Cardiac septum (tissue), 1 donor: ENCODE measurements around the gene PDE11A. TPM values are rescaled to one million over a fixed set of nuclear protein-coding genes. Genes with fewer than 3 reads are reported as not detected.
"Not testable (repeated sequence)": the region's sequence is repeated elsewhere in the genome, so short reads cannot be mapped to it uniquely, and the experiment has no call there.

Experiments used
- DNase-seq: peaks from one replicate; pipeline ENCODE4 v3.0.0-alpha.2; 2020; ENCODE audit warnings: low spot score
- intact Hi-C: fragments of 100-400 bp; cut with DNase I; formaldehyde crosslinking; loops from one replicate; pipeline ENCODE4 v1.14.0; 2022
- total RNA-seq: library from RNA; stranded (reverse); fragmentation: NEBNext Ultra II Directional; extraction: Animal tissue kit (Norgen Biotek cat#: 25700); gene quantifications from one replicate; pipeline ENCODE4 v1.2.1, GENCODE V29; 2021
- donor health status: DM: no; HTN: no; CAD: no.

The PDE11A gene
- total RNA-seq, 1 donor from 2014 or later: 0.54 TPM

DNA sequence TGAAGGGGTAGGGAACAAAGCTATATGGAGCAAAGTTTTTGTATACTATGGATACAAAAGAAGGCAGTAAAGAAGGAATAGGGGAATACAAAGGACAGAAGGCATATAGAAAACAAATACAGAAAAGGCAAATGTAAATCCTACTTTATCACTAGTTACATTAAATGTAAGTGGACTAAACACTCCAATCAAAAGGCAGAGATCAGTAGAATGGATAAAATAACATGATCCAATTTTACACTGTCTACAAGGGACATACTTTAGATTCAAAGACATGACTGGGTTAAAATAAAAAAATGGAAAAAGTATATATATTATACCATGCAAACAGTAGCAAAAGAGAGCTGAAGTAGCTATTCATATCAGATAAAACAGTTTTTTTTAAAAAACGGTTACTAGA is 215.0 kb downstream of the PDE11A start:
- intact Hi-C loops: no loop called here
- no peak for DNase-seq

GRCh38 chr2:177852389-177852788 is 220.2 kb downstream of the PDE11A start:
- intact Hi-C loops: no loop called here
- no peak for DNase-seq

DNA sequence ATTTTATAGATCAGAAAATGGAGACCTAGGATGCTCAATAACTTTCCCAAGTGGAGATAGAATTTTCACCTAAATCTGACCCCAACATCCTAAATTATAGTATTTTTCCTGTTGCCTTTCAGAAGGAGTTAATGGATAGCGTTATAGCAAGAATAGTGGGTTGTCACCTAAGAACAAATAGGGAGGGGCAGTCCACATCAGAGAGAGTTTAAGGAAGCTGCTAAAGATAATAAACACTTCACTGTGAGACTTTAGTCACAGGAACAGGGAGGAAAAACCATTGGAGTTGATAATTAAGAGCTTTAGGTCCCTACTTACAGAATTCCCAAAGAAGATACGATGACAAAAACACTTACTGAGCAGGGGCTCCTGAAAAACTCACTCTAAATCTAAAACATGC is 229.4 kb downstream of the PDE11A start:
- intact Hi-C loops: no loop called here
- no peak for DNase-seq

DNA sequence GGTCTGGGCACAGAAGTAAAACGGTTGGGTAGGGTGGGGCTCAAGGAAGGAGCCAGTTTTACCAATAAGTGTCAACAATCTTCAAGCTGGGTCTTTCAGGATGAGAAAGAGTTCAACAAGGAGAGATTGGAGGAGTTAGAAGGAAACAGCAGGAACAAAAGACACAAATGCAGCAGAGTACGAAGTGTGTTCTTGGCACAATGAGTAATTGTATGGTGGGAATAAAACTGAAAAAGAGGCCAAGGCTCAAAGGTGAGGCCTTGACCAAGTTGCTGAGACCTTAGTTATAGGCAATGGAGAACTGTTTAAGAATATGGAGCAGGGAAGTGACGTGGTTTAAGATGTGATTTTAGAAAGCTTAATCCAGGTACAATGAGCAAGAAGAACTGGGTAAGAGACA is 230.3 kb downstream of the PDE11A start:
- no peak for DNase-seq
- intact Hi-C loops: no loop called here

DNA sequence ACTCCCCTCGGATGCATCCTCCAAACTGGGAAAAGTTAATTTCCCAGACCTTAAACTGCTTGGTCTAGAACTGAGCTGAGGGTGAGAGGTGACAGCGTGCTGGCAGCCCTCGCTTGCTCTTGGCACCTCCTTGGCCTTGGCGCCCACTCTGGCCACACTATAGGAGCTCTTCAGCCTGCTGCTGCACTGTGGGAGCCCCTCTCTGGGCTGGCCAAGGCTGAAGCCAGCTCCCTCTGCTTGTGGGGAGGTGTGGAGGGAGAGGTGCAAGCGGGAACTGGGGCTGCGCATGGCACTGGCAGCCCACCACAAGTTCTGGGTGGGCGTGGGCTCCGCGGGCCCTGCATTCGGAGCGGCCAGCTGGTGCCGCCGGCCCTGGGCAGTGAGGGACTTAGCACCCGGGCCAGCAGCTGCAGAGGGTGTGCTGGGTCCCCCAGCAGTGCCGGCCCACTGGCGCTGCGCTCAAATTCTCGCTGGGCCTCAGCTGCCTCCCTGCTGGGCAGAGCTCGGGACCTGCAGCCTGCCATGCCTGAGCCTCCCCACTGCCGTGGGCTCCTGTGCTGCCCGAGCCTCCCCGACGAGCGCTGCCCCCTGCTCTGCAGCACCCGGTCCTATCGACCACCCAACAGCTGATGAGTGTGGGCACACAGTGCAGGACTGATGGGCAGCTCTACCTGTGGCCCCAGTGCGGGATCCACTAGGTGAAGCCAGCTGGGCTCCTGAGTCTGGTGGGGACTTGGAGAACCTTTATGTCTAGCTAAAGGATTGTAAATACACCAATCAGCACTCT is 237.0 kb downstream of the PDE11A start:
- DNase-seq, intact Hi-C loops: not testable (repeated sequence)

DNA sequence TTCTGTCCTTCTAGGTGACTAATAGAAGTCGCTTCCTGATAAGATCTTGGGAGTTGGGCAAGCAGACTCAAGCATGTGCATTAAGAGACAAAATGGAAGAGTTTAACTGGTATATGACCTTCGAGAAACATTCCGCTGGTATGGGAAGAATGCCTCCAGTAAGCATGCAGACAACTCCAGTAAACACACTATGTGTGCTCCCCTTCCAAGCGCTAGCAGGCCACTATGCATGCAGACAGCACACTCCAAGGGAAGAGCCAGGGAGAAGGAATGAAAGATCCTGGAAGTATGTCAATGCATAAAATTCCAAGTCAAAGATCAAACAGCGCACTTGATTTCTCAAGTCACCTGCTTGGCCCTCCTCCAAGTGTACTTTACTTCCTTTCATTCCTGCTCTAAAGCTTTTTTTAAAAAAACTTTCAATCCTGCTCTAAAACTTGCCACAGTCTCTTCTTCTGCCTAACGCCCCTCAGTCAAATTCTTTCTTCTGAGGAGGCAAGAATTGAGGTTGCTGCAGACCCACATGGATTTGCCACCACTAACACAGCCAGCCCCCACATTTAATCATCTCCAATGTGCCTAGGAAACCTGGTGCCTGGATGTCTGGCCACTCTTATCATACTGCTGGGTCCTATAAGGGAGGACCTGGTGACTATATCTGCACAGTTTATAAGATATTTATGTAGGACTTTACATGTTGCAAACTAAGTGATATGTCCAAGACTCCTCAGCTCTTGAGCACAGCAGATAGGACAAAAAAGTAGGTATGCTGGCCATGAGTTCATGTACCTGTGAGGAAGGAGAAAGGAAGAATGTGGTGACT is 239.8 kb downstream of the PDE11A start:
- intact Hi-C loops: no loop called here
- DNase-seq: no peak

DNA sequence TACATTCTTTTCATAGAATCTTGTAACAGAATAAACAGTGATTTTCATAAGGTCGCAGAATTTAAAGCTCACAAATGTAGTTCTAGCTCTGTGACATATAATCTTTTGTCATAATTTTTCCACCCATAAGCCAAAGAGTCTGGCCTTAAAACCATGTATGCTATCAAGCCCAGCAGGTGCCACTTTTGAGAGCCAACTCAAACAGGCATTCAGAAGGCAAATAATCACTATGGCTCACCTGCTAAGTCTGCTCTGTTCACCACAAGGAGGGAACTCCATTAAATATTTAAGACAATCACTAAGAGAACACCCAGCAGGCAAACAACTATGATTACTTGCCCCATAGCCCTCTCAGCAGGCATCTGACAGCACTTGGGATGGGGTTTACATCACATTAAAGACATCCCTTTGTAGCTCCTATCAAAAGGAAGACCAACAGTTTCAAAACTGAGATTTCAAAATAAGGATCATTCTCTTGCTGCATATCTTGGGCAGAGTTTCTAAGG is 241.6 kb downstream of the PDE11A start:
- intact Hi-C loops: no loop called here

DNA sequence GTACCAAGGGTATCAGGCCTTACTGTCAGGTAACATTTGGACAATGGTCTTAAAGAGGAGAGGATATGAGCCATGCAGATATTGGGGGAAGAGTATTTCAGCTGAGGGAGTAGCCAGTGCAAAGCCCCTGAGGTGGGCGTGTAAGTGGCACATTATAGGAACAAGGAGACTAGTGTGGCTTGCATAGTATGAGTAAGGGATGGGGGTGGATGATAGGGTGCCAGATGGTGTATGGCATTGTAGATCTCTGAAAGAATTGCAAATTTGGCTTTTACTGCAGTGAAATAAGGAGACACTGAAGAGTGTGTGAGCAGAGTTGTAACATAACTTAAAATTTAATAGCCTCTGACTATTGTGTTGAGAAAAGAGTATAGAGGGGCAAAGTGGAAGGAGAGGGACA is 244.0 kb downstream of the PDE11A start:
- intact Hi-C loops: no loop called here
- no peak for DNase-seq

More for the DNA sequence above, 241.6 kb downstream of the PDE11A start:
- DNase-seq: no peak

- no peak for DNase-seq
- intact Hi-C loops: no loop called here
Measured at GRCh38 chr2:177826897-177827296, 245.7 kb downstream of the PDE11A start.

DNA sequence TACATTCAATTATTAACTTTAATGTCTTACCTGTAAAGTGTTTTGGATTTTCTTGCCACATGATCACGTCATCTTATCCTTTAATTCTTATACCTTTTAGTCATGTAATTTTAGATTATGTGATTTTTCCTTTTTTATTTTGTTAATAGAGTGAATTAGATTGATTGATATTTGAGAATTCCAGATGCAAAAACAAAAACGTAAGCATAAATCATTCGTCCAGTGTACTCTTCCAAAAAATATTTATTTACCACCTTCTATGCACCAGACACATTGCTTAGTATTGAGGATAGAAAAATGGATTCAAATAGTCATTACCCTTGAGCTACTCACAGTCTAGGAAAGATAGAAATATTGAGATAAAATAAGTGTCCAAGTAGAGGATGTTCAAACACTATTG is 249.6 kb downstream of the PDE11A start:
- intact Hi-C loops: no loop called here
- no peak for DNase-seq

- intact Hi-C loops: no loop called here
- DNase-seq: no peak
Measured at GRCh38 chr2:177818412-177818811, 254.2 kb downstream of the PDE11A start.

DNA sequence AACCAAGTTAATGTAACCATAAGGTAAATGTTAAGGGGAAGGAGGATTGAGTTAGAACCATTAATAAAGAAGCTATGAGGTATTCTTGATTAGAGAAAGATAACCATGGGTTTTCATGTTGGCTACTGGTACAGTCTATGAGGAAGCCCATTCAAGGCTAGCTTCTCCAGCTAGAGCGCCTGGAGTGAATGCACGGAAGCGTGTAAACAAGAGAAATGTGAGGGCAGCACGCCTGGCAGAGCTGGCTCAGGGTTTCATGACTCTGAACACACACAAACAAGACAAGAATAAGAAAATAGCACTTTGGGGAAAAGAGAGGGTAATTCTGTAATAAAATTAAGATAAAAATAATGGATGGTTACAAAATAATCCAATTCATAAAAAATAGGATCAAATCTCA is 255.3 kb downstream of the PDE11A start:
- no peak for DNase-seq
- intact Hi-C loops: no loop called here

DNA sequence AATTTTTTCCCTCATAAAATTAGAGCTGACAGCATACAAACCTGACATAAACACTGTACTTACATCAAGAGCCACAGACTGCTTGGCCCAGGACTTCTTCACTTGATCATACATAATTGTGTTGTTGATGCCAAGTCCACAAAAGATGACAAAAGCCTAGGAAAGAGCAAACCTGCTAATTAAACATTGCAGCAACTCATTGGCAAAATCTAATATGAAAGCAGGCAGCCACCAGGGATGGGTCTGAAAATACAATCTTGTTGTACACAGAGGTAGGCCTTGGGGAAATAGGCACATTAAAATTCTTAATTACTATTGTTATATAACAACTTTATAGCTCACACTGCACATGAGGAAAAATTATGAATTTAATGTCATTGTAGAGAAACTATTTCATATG is 255.8 kb downstream of the PDE11A start:
- DNase-seq: no peak
- intact Hi-C loops: no loop called here

GRCh38 chr2:177812713-177813396 is 259.7 kb downstream of the PDE11A start:
- intact Hi-C loops: no loop called here
- DNase-seq: no peak

DNA sequence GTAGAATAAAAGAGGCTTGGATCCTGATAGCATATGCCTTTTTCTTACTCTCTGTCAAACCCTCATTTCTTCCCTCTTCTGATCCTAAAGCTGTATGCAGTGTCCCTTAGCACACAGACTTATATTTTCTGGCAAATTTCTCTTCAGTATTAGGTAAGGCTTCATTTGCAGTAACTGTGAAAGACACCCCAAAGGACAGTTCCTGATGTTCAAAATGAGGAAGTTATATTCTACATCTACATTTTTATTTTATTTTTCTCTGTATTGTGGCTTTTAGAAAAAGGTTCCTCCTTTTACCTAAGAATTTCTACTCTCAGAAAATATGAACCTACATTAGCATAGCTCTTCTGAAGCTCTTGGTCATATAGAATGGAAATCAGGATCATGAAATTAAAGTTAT is 261.7 kb downstream of the PDE11A start:
- no peak for DNase-seq
- intact Hi-C loops: no loop called here

DNA sequence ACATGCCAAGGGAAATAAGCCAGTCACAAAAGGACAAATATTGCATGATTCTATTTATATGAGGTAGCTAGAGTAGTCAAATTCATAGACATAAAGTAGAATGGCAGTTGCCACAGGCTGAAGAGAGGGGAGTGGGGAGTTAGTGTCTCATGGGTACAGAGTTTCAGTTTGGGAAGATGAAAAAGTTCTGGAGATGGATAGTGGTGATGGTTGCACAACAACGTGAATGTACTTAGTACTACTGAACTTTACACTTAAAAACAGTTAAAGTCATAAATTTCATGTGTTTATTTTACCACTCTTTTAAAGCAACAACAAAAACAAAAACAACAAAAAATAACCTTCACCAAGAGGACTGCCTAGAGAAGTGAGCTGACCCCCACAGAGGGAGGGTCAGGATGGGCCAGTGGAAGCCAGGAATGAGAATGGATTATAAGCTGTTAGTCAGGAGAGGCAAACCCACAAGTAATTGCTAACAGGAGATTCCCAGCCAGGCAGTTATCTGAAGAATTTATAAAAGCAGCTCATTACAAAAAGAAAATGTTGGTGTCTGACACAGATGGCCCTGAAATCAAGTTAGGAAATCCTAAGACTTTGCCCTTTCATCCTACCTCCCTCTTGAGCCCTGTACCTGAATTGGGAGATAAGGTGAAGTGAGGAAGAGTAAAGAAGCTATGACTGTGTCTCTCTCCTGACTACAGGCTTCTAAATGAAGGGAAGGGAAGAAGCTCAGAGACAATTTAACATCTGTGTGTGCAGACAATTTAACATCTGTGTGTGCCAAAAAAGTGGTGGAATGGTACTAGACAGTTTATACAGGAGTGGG is 263.4 kb downstream of the PDE11A start:
- no peak for DNase-seq
- intact Hi-C loops: no loop called here

DNA sequence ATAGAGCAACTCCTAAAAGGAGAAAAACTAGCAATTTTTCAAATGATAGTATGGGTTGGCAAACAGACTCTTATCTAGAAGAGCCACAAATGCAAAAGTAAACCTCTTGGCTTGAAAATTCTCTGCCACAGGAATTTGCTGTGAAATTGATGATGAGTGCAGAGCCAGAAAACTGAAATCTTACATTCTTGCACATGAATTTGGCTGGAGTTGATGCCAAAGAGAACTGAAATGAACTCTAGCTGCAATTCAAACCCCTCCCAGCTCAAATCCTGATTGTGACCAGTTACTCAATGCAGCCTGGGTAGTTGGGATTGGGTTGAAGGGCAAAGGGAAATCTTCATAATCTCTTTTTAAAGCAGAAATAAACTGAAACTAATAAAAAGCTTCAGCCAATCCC is 266.6 kb downstream of the PDE11A start:
- DNase-seq: no peak
- intact Hi-C loops: no loop called here

DNA sequence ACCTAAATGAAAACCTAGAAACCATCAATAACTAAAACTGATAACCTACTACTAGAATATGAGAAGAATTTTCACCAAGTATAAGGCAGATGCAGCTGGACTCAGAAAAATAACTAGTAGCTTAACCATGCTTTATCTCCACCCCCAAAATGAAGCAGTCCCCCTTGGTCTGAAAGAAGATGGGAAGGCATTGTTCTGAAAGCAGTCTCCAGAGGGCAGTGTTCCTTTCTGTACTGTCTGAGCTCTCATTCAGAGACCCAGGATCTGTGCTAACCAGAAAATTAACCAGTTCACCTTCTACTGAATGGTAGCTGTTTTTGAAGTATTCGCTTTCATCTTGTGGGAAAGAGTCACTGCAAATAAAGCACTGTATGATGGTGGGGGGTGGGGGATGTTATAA is 273.0 kb downstream of the PDE11A start:
- no peak for DNase-seq
- intact Hi-C loops: no loop called here

DNA sequence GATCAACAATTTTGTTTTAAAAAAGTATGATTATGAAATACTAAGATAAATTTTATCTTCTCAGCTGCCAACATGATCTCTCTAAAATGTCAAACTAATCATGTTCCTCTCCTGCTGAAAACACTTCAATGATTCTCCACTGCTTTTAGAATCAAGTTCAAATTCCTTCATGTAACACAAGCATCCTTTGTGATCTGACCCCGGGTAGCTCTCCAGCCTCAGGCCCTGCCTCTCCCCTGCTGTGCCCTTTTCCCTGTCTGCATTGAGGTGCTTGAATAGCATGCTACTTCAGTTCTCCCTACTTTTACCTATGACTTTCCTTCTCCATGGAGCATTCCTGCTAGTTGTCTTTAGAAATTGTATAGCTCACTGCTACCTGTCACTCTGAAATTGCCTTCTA is 274.8 kb downstream of the PDE11A start:
- no peak for DNase-seq
- intact Hi-C loops: no loop called here
